ENCODE results near the gene OPA1. TPM values are rescaled to one million over a fixed set of nuclear protein-coding genes. Genes with fewer than 3 reads are reported as not detected.

Gene OPA1
- total RNA-seq, 1 donor from 2014 or later, result 124 TPM

DNA sequence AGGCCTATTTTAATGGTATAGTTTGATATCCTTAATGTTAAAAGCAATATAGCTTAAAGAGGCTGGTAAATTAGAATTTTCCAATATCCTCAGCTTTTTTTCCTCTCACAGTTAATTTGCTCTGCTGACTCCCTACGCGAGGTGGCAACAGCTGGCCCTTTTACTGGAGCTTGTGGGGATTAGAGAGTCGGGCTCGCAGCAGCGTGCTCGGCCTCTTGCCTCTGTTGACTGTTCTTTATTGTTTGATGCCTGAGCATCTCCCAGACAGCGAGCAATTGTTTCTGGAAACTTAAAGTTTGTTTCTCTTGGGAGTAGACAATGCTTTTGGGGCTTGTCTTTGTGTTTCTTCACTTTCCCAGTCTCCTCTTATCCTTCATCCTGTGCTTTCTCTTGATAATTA, 80.8 kb downstream of the OPA1 start:
- Histone ChIP-seq H3K27ac (replicated peaks) (no peak overlapping the region), H3K9me3 (replicated peaks) (no peaks in the 10 kb centered on the region), H3K27me3 (ENCODE audit: low read depth) (no peaks in the 10 kb centered on the region), H3K4me1 (no peaks in the 10 kb centered on the region), H3K4me3 (no peak overlapping the region), H3K36me3 (peaks cover 35% of the 10 kb centered on the region)
- TF ChIP-seq, protein P1, sequence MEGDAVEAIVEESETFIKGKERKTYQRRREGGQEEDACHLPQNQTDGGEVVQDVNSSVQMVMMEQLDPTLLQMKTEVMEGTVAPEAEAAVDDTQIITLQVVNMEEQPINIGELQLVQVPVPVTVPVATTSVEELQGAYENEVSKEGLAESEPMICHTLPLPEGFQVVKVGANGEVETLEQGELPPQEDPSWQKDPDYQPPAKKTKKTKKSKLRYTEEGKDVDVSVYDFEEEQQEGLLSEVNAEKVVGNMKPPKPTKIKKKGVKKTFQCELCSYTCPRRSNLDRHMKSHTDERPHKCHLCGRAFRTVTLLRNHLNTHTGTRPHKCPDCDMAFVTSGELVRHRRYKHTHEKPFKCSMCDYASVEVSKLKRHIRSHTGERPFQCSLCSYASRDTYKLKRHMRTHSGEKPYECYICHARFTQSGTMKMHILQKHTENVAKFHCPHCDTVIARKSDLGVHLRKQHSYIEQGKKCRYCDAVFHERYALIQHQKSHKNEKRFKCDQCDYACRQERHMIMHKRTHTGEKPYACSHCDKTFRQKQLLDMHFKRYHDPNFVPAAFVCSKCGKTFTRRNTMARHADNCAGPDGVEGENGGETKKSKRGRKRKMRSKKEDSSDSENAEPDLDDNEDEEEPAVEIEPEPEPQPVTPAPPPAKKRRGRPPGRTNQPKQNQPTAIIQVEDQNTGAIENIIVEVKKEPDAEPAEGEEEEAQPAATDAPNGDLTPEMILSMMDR (IDR thresholded peaks at IDR 0.05; ENCODE audit: borderline replicate concordance), result no peak
- intact Hi-C loops (cut with micrococcal nuclease), result no loop called here
- no peak for DNase-seq

DNA sequence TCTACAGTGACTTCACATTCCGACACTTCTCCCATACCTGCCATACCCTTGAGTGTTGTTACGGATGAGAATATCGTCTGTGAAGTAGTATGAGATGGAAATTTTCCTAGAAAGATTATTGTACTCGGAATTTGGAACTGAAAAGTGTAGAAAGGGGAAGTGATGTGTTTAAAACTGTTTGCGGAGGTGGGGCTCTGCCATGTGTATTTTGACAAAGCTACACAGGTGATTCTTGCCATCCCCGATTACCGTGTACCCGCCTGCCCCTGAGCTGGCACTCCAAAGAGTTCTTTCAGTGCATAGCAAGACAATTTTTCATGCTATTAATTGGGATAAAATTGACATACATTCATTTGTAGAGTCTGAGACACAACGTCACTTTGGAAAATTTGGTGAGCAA, 81.7 kb downstream of the OPA1 start:
- intact Hi-C loops (cut with micrococcal nuclease), result no loop called here
- H3K4me1 ChIP-seq, result no peaks in the 10 kb centered on the region
- H3K27me3 ChIP-seq (ENCODE audit: low read depth), result no peaks in the 10 kb centered on the region
- H3K36me3 ChIP-seq, result peaks cover 27% of the 10 kb centered on the region
- H3K4me3 ChIP-seq, result no peak overlapping the region
- DNase-seq, result no peak
- no peak overlapping the region for H3K27ac ChIP-seq (replicated peaks)
- TF ChIP-seq, protein P1 (IDR thresholded peaks at IDR 0.05; ENCODE audit: borderline replicate concordance), result no peak
- H3K9me3 ChIP-seq (replicated peaks), result no peaks in the 10 kb centered on the region

DNA sequence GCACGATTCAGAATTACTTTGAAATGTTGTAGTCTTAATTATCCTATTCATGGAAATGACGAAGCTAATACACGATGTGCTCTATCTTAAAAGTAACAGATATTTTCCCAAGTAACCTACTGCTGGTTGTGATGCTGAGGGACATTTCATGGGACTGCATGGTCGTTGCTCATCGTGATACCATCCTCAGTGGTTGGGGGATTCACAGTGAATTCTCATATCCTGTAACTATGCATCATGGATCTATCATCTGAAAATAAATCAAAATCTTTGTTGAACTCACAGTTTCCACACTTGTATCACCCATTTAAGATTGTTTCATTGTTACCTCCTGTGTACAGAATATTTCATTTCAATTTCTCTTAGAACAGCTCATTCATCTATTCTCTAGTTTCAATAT, 84.7 kb downstream of the OPA1 start:
- Histone ChIP-seq H3K27me3 (ENCODE audit: low read depth) (no peaks in the 10 kb centered on the region), H3K27ac (replicated peaks) (no peak overlapping the region), H3K36me3 (no peaks in the 10 kb centered on the region), H3K4me1 (no peaks in the 10 kb centered on the region), H3K9me3 (replicated peaks) (no peaks in the 10 kb centered on the region), H3K4me3 (no peak overlapping the region)
- intact Hi-C loops (cut with micrococcal nuclease), result no loop called here
- TF ChIP-seq, protein P1 (IDR thresholded peaks at IDR 0.05; ENCODE audit: borderline replicate concordance), result no peak
- no peak for DNase-seq

DNA sequence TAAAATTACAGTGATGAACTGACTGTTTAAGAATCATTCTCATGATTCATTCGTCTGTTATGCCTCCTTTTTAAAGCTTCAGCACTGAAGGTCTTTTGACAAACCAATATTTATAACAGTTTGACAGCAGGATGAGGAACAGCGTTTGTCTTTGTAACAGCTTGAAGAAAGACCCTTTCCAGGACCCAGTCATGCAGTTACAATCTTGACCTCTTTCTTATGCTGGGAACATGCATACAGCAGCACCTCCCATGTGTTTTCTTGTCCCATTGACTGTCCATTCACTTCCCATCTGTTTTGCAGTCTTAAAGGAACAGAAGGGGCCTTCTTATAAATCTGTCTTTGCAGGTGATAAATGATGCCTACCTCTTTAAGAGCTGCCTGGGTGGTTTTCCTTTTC, 87.2 kb downstream of the OPA1 start:
- DNase-seq, result no peak
- Histone ChIP-seq H3K4me3 (no peak overlapping the region), H3K9me3 (replicated peaks) (no peaks in the 10 kb centered on the region), H3K36me3 (no peaks in the 10 kb centered on the region), H3K4me1 (no peaks in the 10 kb centered on the region), H3K27ac (replicated peaks) (no peak overlapping the region), H3K27me3 (ENCODE audit: low read depth) (no peaks in the 10 kb centered on the region)
- TF ChIP-seq, protein P1 (IDR thresholded peaks at IDR 0.05; ENCODE audit: borderline replicate concordance), result no peak
- intact Hi-C loops (cut with micrococcal nuclease), result no loop called here

DNA sequence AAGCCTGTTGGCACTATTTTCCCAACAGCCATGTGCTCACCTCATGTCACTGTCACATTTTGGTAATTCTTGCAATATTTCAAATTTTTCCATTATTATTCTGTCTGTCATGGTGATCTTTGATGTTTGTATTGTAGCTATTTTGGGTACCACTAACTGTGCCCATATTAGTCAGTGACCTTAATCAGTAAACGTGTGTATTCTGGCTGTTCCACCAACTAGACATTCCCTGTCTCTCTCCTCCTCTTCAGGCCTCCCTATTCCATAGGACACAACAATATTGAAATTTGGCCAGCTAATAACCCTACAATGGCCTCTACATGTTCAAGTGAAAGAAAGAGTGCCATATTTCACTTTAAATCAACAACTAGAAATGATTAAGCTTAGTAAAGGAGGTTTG, 88.6 kb downstream of the OPA1 start:
- Histone ChIP-seq H3K36me3 (no peaks in the 10 kb centered on the region), H3K27me3 (ENCODE audit: low read depth) (no peaks in the 10 kb centered on the region), H3K4me3 (no peak overlapping the region), H3K9me3 (replicated peaks) (no peaks in the 10 kb centered on the region), H3K27ac (replicated peaks) (no peak overlapping the region), H3K4me1 (no peaks in the 10 kb centered on the region)
- DNase-seq, result no peak
- TF ChIP-seq, protein P1 (IDR thresholded peaks at IDR 0.05; ENCODE audit: borderline replicate concordance), result no peak
- intact Hi-C loops (cut with micrococcal nuclease), result no loop called here

All from left ventricle myocardium inferior (tissue), 1 donor.